H1 (cell line): Measurements from ENCODE around the gene ODC1. TPM values are rescaled to one million over a fixed set of nuclear protein-coding genes. Genes with fewer than 3 reads are reported as not detected.

Experiments
- CTCF ChIA-PET: fragments of 300-600 bp; sonication (Branson Sonifier 250); formaldehyde crosslinking; loops from one replicate; lab custom pipeline; 2021; ENCODE audit not compliant: partially characterized antibody; lab: Charles Lee
- POLR2A ChIA-PET: fragments of 300-600 bp; sonication (Branson Sonifier 250); formaldehyde crosslinking; loops from one replicate; lab custom pipeline; 2021; ENCODE audit warnings: inconsistent platforms; ENCODE audit not compliant: partially characterized antibody; lab: Charles Lee
- DNase-seq, 2 experiments: peaks; one replicate each; pipeline versions ENCODE4 v3.0.0 to v3.0.0-alpha.2; 2010 to 2022; ENCODE audit warnings: low spot score in 2 of 2, low read depth in 1 of 2, mixed read lengths in 1 of 2
- FAIRE-seq: peaks from 2 replicates; lab custom pipeline; 2011; peaks lifted over from hg19 to GRCh38; lab: Jason Lieb, UNC
- H2AFZ ChIP-seq: 2 replicates; pipeline ENCODE4 v1.8.1; 2012; ENCODE audit warnings: low read length, inconsistent platforms
- H2AK5ac ChIP-seq: 2 replicates; pipeline ENCODE4 v1.6.1; 2013; ENCODE audit warnings: low read depth, low read length
- H2BK120ac ChIP-seq: replicated peaks from 2 replicates; pipeline ENCODE3; 2013; ENCODE audit warnings: low read depth, low read length, inconsistent platforms
- H2BK12ac ChIP-seq: 2 replicates; pipeline ENCODE4 v1.6.1; 2013; ENCODE audit warnings: low read depth, low read length
- H2BK15ac ChIP-seq: 2 replicates; pipeline ENCODE4 v1.6.1; 2013; ENCODE audit warnings: low read length
- H2BK20ac ChIP-seq: 2 replicates; pipeline ENCODE4 v1.6.1; 2013; ENCODE audit warnings: low read length
- H2BK5ac ChIP-seq: 2 replicates; pipeline ENCODE4 v1.6.1; 2013; ENCODE audit warnings: low read depth, low read length
- H3K14ac ChIP-seq: 2 replicates; pipeline ENCODE4 v1.6.1; 2013; ENCODE audit warnings: inconsistent platforms; ENCODE audit not compliant: insufficient read length
- H3K18ac ChIP-seq: 2 replicates; pipeline ENCODE4 v1.6.1; 2013; ENCODE audit warnings: low read length; ENCODE audit errors: extremely low read depth
- H3K23ac ChIP-seq: 2 replicates; pipeline ENCODE4 v1.6.1; 2013; ENCODE audit warnings: inconsistent platforms; ENCODE audit not compliant: insufficient read length
- H3K23me2 ChIP-seq: 2 replicates; pipeline ENCODE4 v1.6.1; 2013; ENCODE audit warnings: low read depth, low read length
- H3K27ac ChIP-seq: 2 replicates; pipeline ENCODE4 v1.6.1; 2011; ENCODE audit warnings: low read depth, low read length, inconsistent platforms
- H3K27me3 ChIP-seq, 4 experiments: replicated peaks in 1 of 4; 1 replicate in 1 of 4; 2 replicates in 3 of 4; pipeline versions ENCODE4 v1.6.1 to v1.8.1; 2011 to 2013; ENCODE audit warnings: low read length in 3 of 4, mild to moderate bottlenecking in 3 of 4, inconsistent platforms in 2 of 4, mixed read lengths in 2 of 4, moderate library complexity in 1 of 4; ENCODE audit not compliant: control insufficient read depth in 3 of 4, insufficient read depth in 3 of 4; ENCODE audit errors: extremely low read depth in 1 of 4
- H3K36me3 ChIP-seq, 4 experiments: 2 replicates each; pipeline versions ENCODE4 v1.6.1 to v1.8.1; 2011 to 2013; ENCODE audit warnings: mild to moderate bottlenecking in 4 of 4, low read length in 3 of 4, moderate library complexity in 2 of 4, control low read depth in 1 of 4, inconsistent platforms in 1 of 4; ENCODE audit not compliant: insufficient read depth in 4 of 4, control insufficient read depth in 2 of 4
- H3K4ac ChIP-seq: replicated peaks from 2 replicates; pipeline ENCODE3; 2013; ENCODE audit warnings: low read length, low read depth, mixed read lengths, inconsistent platforms; ENCODE audit not compliant: insufficient read length
- H3K4me1 ChIP-seq, 4 experiments: replicated peaks in 1 of 4; 1 replicate in 1 of 4; 2 replicates in 3 of 4; pipeline versions ENCODE4 v1.6.1 to v1.8.1; 2011 to 2013; ENCODE audit warnings: low read length in 3 of 4, inconsistent platforms in 2 of 4, mixed read lengths in 1 of 4; ENCODE audit not compliant: insufficient read depth in 4 of 4, control insufficient read depth in 3 of 4
- H3K4me2 ChIP-seq, 2 experiments: 2 replicates each; pipeline versions ENCODE4 v1.6.1 to v1.8.1; 2011 to 2013; ENCODE audit warnings: low read depth in 2 of 2, low read length in 2 of 2, control low read depth in 1 of 2, inconsistent platforms in 1 of 2, mild to moderate bottlenecking in 1 of 2; ENCODE audit not compliant: insufficient read depth in 1 of 2
- H3K4me3 ChIP-seq, 4 experiments: fragments of 200-600, 300-600 bp in 1 of 4; sonication (generic), shearing (Covaris generic), sonication (Bioruptor Twin) in 1 of 4; 2 replicates each; pipeline versions ENCODE4 v1.5.1 to v1.8.1; 2011 to 2016; ENCODE audit warnings: low read length in 4 of 4, low read depth in 3 of 4, control low read depth in 2 of 4, inconsistent platforms in 2 of 4, mild to moderate bottlenecking in 2 of 4, mixed read lengths in 1 of 4, moderate library complexity in 1 of 4; ENCODE audit not compliant: insufficient read depth in 2 of 4; ENCODE audit errors: extremely low read depth in 1 of 4
- H3K56ac ChIP-seq: replicated peaks from 2 replicates; pipeline ENCODE3; 2013; ENCODE audit warnings: low read depth, mild to moderate bottlenecking, mixed read lengths, low read length, inconsistent platforms; ENCODE audit not compliant: insufficient read length
- H3K79me1 ChIP-seq: 2 replicates; pipeline ENCODE4 v1.6.1; 2013; ENCODE audit warnings: low read depth, low read length, control low read depth
- H3K79me2 ChIP-seq, 2 experiments: 2 replicates each; pipeline versions ENCODE4 v1.6.1 to v1.8.1; 2012 to 2013; ENCODE audit warnings: low read length in 2 of 2, mild to moderate bottlenecking in 2 of 2, inconsistent platforms in 1 of 2; ENCODE audit not compliant: insufficient read depth in 2 of 2, control insufficient read depth in 1 of 2
- H3K9ac ChIP-seq, 4 experiments: replicated peaks in 1 of 4; 1 replicate in 1 of 4; 2 replicates in 3 of 4; pipeline versions ENCODE4 v1.6.1 to v1.8.1; 2011 to 2013; ENCODE audit warnings: low read depth in 3 of 4, low read length in 3 of 4, control low read depth in 2 of 4, mild to moderate bottlenecking in 2 of 4, moderate library complexity in 2 of 4, inconsistent platforms in 1 of 4; ENCODE audit errors: extremely low read depth in 1 of 4
- H3K9me3 ChIP-seq, 2 experiments: 2 replicates each; pipeline versions ENCODE4 v1.6.1 to v1.8.1; 2012 to 2013; ENCODE audit warnings: mild to moderate bottlenecking in 2 of 2, moderate library complexity in 2 of 2, control low read depth in 1 of 2, inconsistent platforms in 1 of 2, low read depth in 1 of 2, low read length in 1 of 2, mixed read lengths in 1 of 2; ENCODE audit not compliant: insufficient read depth in 2 of 2
- H4K20me1 ChIP-seq, 2 experiments: replicated peaks in 1 of 2; 2 replicates each; pipeline versions ENCODE3 to v1.8.1; 2011 to 2013; ENCODE audit warnings: inconsistent platforms in 2 of 2, low read length in 2 of 2, mild to moderate bottlenecking in 1 of 2; ENCODE audit not compliant: insufficient read depth in 2 of 2, control insufficient read depth in 1 of 2
- H4K5ac ChIP-seq: 2 replicates; pipeline ENCODE4 v1.6.1; 2013; ENCODE audit warnings: low read length, low read depth, mixed read lengths, inconsistent platforms; ENCODE audit not compliant: insufficient read length
- H4K8ac ChIP-seq: 2 replicates; pipeline ENCODE4 v1.8.0; 2013; ENCODE audit warnings: mild to moderate bottlenecking, moderate library complexity, low read length, inconsistent platforms; ENCODE audit not compliant: insufficient read depth; ENCODE audit errors: extremely low read depth
- H4K91ac ChIP-seq: replicated peaks from 2 replicates; pipeline ENCODE3; 2013; ENCODE audit warnings: low read length, mixed read lengths, inconsistent platforms; ENCODE audit not compliant: insufficient read length
- EP300 ChIP-seq, 2 experiments: IDR thresholded peaks; 1 replicate in 1 of 2; 2 replicates in 1 of 2; pipeline ENCODE4 v1.6.1; 2011 to 2012; ENCODE audit warnings: low read depth in 2 of 2, low read length in 2 of 2, mild to moderate bottlenecking in 2 of 2, borderline replicate concordance in 1 of 2, inconsistent platforms in 1 of 2, moderate library complexity in 1 of 2
- GABPA ChIP-seq: IDR thresholded peaks from 2 replicates; pipeline ENCODE4 v1.6.1; 2011; ENCODE audit warnings: mild to moderate bottlenecking, low read length, moderate library complexity, borderline replicate concordance; ENCODE audit not compliant: insufficient read depth
- GTF2F1 ChIP-seq: IDR thresholded peaks from 2 replicates; pipeline ENCODE4 v1.6.1; 2012; ENCODE audit warnings: low read depth, low read length, improper control_type of control experiment, borderline replicate concordance
- JUN ChIP-seq: IDR thresholded peaks from 2 replicates; pipeline ENCODE4 v1.6.1; 2011; ENCODE audit warnings: low read depth, mild to moderate bottlenecking, improper control_type of control experiment, low read length
- POLR2AphosphoS5 ChIP-seq: IDR thresholded peaks from 2 replicates; pipeline ENCODE4 v1.6.1; 2011; ENCODE audit warnings: low read depth, low read length
- RAD21 ChIP-seq, 2 experiments: IDR thresholded peaks in 1 of 2; conservative IDR thresholded peaks in 1 of 2; 2 replicates each; pipeline ENCODE4 v1.6.1; 2011; ENCODE audit warnings: low read depth in 2 of 2, low read length in 2 of 2, improper control_type of control experiment in 1 of 2, inconsistent platforms in 1 of 2, mild to moderate bottlenecking in 1 of 2, moderate library complexity in 1 of 2
- SP4 ChIP-seq: IDR thresholded peaks from 2 replicates; pipeline ENCODE4 v1.6.1; 2012; ENCODE audit warnings: low read length, inconsistent platforms
- SRF ChIP-seq: IDR thresholded peaks from 2 replicates; pipeline ENCODE4 v1.6.1; 2011; ENCODE audit warnings: mild to moderate bottlenecking, low read depth, low read length, moderate library complexity
- TEAD4 ChIP-seq: IDR thresholded peaks from 2 replicates; pipeline ENCODE4 v1.6.1; 2012; ENCODE audit warnings: low read depth, low read length, inconsistent platforms, mixed read lengths
- WGBS, 2 experiments: shearing (Covaris generic) in 1 of 2; methylation state at CpG; one replicate each; pipeline versions ENCODE4 v1.1.6 to v1.1.7; 2013 to 2015; ENCODE audit warnings: low lambda C conversion rate in 2 of 2, mixed read lengths in 2 of 2, inconsistent platforms in 1 of 2, low coverage in 1 of 2, missing lambda C conversion rate in 1 of 2; ENCODE audit not compliant: insufficient replicate concordance in 2 of 2, insufficient coverage in 1 of 2, insufficient read length in 1 of 2; ENCODE audit errors: extremely low coverage in 1 of 2, missing lambda C conversion rate in 1 of 2; 5-methylcytosine and 5-hydroxymethylcytosine counted together
- polyA plus RNA-seq, 7 experiments: library from polyadenylated mRNA; depleted of rRNA in 3 of 7; stranded (reverse) in 5 of 7; unstranded in 2 of 7; fragments of >200 nt in 5 of 7; fragments of 200-250 nt in 2 of 7; gene quantifications; 1 replicate in 5 of 7; 2 replicates in 1 of 7; 4 replicates in 1 of 7; pipeline versions ENCODE4 v1.2.1 to v1.2.3, GENCODE V29; 2011 to 2013; ENCODE audit warnings: missing spikeins in 2 of 7, mixed read lengths in 2 of 7
- total RNA-seq: library from RNA; stranded (reverse); fragmentation: NEBNext Ultra II Directional; extraction: Animal tissue kit (Norgen Biotek cat#: 25700); gene quantifications from 2 replicates; pipeline ENCODE4 v1.2.1, GENCODE V29; 2021
- TF ChIP-seq, protein P1 (sequence below), 3 experiments: IDR thresholded peaks; 1 replicate in 2 of 3; 2 replicates in 1 of 3; pipeline versions ENCODE4 v1.5.1 to v1.6.1; 2011; ENCODE audit warnings: low read length in 3 of 3, mild to moderate bottlenecking in 3 of 3, inconsistent platforms in 2 of 3, low read depth in 1 of 3, moderate library complexity in 1 of 3; ENCODE audit not compliant: insufficient read depth in 1 of 3; ENCODE audit errors: control extremely low read depth in 1 of 3

Gene ODC1
- total and polyA plus RNA-seq, 2 of the 8 experiments (the other 6 are each of a cell fraction or from before 2014, with no cell fraction given) = 57.2 to 76.7 TPM

DNA sequence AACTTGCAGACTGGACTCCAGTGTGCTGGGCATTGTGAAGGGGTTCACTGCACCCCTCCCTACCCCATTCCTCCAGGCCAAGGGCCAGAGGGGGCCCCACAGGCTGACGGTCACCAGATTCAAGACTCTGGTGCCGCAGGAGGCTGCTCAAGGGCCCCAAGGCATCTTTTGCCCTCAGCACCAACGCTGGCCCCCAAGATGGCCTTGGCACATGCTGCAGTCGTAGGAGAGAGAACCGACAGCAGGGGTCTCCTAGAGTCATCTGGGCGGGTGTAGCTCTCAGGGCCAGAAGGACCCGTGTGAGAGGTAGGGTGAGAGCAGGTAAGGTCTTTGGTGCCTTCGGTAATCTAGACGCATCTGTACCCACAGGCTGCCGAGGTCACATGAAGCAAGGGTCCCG is 18.7 kb upstream of the ODC1 start:
- Histone ChIP-seq H3K4me2 (no peak overlapping the region), H2AK5ac (no peak overlapping the region), H4K5ac (no peak overlapping the region), H3K79me2 (no peaks in the 10 kb centered on the region), H2BK5ac (no peak overlapping the region), H2BK120ac (no peak overlapping the region), H3K14ac (no peak overlapping the region), H2BK15ac (no peak overlapping the region), H3K36me3 (no peaks in the 10 kb centered on the region), H3K27me3 (0 out of 7 replicates have a peak, but pooled peaks cover 0 to 2% (median 0%) of the 10 kb centered on the region in 4 experiments), H3K4me1 (no peaks in the 10 kb centered on the region), H2BK12ac (no peak overlapping the region), H3K23me2 (no peaks in the 10 kb centered on the region), H3K79me1 (no peaks in the 10 kb centered on the region), H4K8ac (no peak overlapping the region), H3K18ac (no peak overlapping the region), H3K23ac (no peak overlapping the region), H3K4ac (no peak overlapping the region), H3K4me3 (no peak overlapping the region), H4K20me1 (no peaks in the 10 kb centered on the region), H3K9ac (no peak overlapping the region)
- DNase-seq = no peak
- ChIA-PET CTCF (interaction anchor here (1.0 to 1.4 kb wide), 4 partner anchors 15 to 517 kb away, joined by 3 to 5 read pairs (median 4); no protein-coding TSS in a partner anchor), POLR2A (no interaction called here)
- no peak for FAIRE-seq
- WGBS, 2 experiments = 91% methylated on average over 11 of the region's 11 CpGs; no CpG with 5 or more reads in 1 of the 2 experiments
- TF ChIP-seq SRF (no peak), GABPA (no peak), RAD21 (IDR thresholded peaks at IDR 0.05 in 1 of 2, conservative IDR thresholded peaks at IDR 0.05 in 1 of 2; ENCODE audit: low read depth in 2 of 2, low read length in 2 of 2) (peak; percentile 11 to 36; a peak in 1 of 4 replicates), EP300 (IDR thresholded peaks at IDR 0.05; ENCODE audit: borderline replicate concordance in 1 of 2, low read depth in 2 of 2, low read length in 2 of 2) (no peak), POLR2AphosphoS5 (no peak), GTF2F1 (no peak), JUN (no peak), TEAD4 (no peak), SP4 (no peak)
- TF ChIP-seq, protein P1, sequence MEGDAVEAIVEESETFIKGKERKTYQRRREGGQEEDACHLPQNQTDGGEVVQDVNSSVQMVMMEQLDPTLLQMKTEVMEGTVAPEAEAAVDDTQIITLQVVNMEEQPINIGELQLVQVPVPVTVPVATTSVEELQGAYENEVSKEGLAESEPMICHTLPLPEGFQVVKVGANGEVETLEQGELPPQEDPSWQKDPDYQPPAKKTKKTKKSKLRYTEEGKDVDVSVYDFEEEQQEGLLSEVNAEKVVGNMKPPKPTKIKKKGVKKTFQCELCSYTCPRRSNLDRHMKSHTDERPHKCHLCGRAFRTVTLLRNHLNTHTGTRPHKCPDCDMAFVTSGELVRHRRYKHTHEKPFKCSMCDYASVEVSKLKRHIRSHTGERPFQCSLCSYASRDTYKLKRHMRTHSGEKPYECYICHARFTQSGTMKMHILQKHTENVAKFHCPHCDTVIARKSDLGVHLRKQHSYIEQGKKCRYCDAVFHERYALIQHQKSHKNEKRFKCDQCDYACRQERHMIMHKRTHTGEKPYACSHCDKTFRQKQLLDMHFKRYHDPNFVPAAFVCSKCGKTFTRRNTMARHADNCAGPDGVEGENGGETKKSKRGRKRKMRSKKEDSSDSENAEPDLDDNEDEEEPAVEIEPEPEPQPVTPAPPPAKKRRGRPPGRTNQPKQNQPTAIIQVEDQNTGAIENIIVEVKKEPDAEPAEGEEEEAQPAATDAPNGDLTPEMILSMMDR (IDR thresholded peaks at IDR 0.05; ENCODE audit: control extremely low read depth in 1 of 3, insufficient read depth in 1 of 3, low read depth in 1 of 3, low read length in 3 of 3) = peak in 1 of 3 experiments; percentile 9; a peak in 2 of 4 replicates
- TF ChIP-seq, all 59 proteins: peak for 2
- Histone ChIP-seq H3K56ac (no peak overlapping the region), H4K91ac (no peak overlapping the region), H3K27ac (no peak overlapping the region), H3K9me3 (no peaks in the 10 kb centered on the region), H2AFZ (no peak overlapping the region), H2BK20ac (no peak overlapping the region)
